SK-N-MC (cell line): ENCODE data around the gene RASSF10.

Experiments
- EZH2 ChIP-seq: fragments of 200-600 bp; sonication (generic); IDR thresholded peaks from one replicate; pipeline ENCODE4 v1.6.1; 2017; ENCODE audit warnings: antibody characterized with exemption
- FOXP2 ChIP-seq: optimal IDR thresholded peaks from 2 replicates; pipeline ENCODE3; 2011; ENCODE audit warnings: mild to moderate bottlenecking, moderate library complexity; ENCODE audit not compliant: insufficient read depth; ENCODE audit errors: extremely low read length, control extremely low read depth
- POLR2AphosphoS5 ChIP-seq: IDR thresholded peaks from 2 replicates; pipeline ENCODE4 v1.6.1; 2012; ENCODE audit warnings: mild to moderate bottlenecking, low read depth, low read length, borderline replicate concordance

- no peak for TF ChIP-seq POLR2AphosphoS5
- TF ChIP-seq EZH2, result no peak
- no peak for TF ChIP-seq FOXP2
Measured at GRCh38 chr11:12990162-12990480, 19.0 kb upstream of the RASSF10 start.
